Vagina (tissue), 2 donors: ENCODE results near the gene SUPT4H1. TPM values are rescaled to one million over a fixed set of nuclear protein-coding genes. Genes with fewer than 3 reads are reported as not detected.
A peak's percentile ranks its signal among the peaks of the same experiment; 100 is the strongest.

ENCODE experiments used
- DNase-seq, 2 donors: peaks; one replicate each; pipeline ENCODE4 v3.0.0-alpha.2; 2017; ENCODE audit errors: extremely low spot score in 2 of 2
- H3K27ac ChIP-seq: fragments of 200-600 bp; sonication (generic); one replicate; pipeline ENCODE4 v1.5.1; 2019
- H3K27me3 ChIP-seq: fragments of 200-600 bp; sonication (generic); one replicate; pipeline ENCODE4 v1.5.1; 2019
- H3K36me3 ChIP-seq, 2 donors: fragments of 200-600 bp; sonication (generic); one replicate each; pipeline ENCODE4 v1.5.1; 2017 to 2019
- H3K4me1 ChIP-seq: fragments of 200-600 bp; sonication (generic); one replicate; pipeline ENCODE4 v1.5.1; 2019
- H3K4me3 ChIP-seq, 2 donors: fragments of 200-600 bp; sonication (generic); 1 replicate in 1 of 2; 2 replicates in 1 of 2; pipeline ENCODE4 v1.5.1; 2016 to 2019
- H3K9me3 ChIP-seq: fragments of 200-600 bp; sonication (generic); one replicate; pipeline ENCODE4 v1.5.1; 2019
- CTCF ChIP-seq, 3 experiments: fragments of 450-650 bp in 2 of 3; fragments of 200-600 bp in 1 of 3; sonication (generic) in 1 of 3; IDR thresholded peaks; one replicate each; pipeline ENCODE4 v1.5.1; 2017 to 2019; ENCODE audit warnings: antibody characterized with exemption in 3 of 3, mild to moderate bottlenecking in 2 of 3, moderate library complexity in 2 of 3
- POLR2A ChIP-seq, 2 donors: fragments of 450-650 bp; IDR thresholded peaks; one replicate each; pipeline ENCODE4 v1.6.1; 2017; ENCODE audit warnings: antibody characterized with exemption in 2 of 2, mild to moderate bottlenecking in 2 of 2, moderate library complexity in 2 of 2
- POLR2AphosphoS5 ChIP-seq, 2 donors: sonication (generic); formaldehyde crosslinking; IDR thresholded peaks; one replicate each; pipeline ENCODE4 v1.9.0; 2017; ENCODE audit warnings: antibody characterized with exemption in 2 of 2, mild to moderate bottlenecking in 2 of 2, low read depth in 1 of 2; ENCODE audit not compliant: insufficient read depth in 1 of 2
- intact Hi-C: fragments of 100-400 bp; cut with DNase I; formaldehyde crosslinking; loops from one replicate; pipeline ENCODE4 v1.15.1; 2023
- total RNA-seq: library from RNA; depleted of rRNA; stranded (reverse); fragments of >200 nt; gene quantifications from one replicate; pipeline ENCODE4 v1.2.3, GENCODE V29; 2016

Gene SUPT4H1
- total RNA-seq, 1 donor from 2014 or later = 31.4 TPM

GRCh38 chr17:58370716-58371115, 18.7 kb upstream of the SUPT4H1 start:
- no peak for TF ChIP-seq POLR2AphosphoS5 (IDR thresholded peaks at IDR 0.05; ENCODE audit: insufficient read depth in 1 of 2, low read depth in 1 of 2)
- TF ChIP-seq CTCF (IDR thresholded peaks at IDR 0.05) = no peak
- no peak for TF ChIP-seq POLR2A (IDR thresholded peaks at IDR 0.05)
- H3K4me1 ChIP-seq = no peaks in the 10 kb centered on the region

GRCh38 chr17:58370309-58370708, 18.3 kb upstream of the SUPT4H1 start:
- no peaks in the 10 kb centered on the region for H3K9me3 ChIP-seq
- no peak overlapping the region for H3K27ac ChIP-seq
- H3K4me3 ChIP-seq = no peak overlapping the region
- DNase-seq = peak in 1 of 2 donors; percentile 10
- H3K27me3 ChIP-seq = no peaks in the 10 kb centered on the region
- intact Hi-C loops = no loop called here
- TF ChIP-seq POLR2A (IDR thresholded peaks at IDR 0.05) (no peak), CTCF (IDR thresholded peaks at IDR 0.05) (no peak), POLR2AphosphoS5 (IDR thresholded peaks at IDR 0.05; ENCODE audit: insufficient read depth in 1 of 2, low read depth in 1 of 2) (no peak)
- H3K4me1 ChIP-seq = no peaks in the 10 kb centered on the region
- no peaks in the 10 kb centered on the region for H3K36me3 ChIP-seq

More at GRCh38 chr17:58370716-58371115, 18.7 kb upstream of the SUPT4H1 start:
- DNase-seq = peak in 1 of 2 donors; percentile 77
- Histone ChIP-seq H3K4me3 (no peak overlapping the region), H3K36me3 (no peaks in the 10 kb centered on the region), H3K27me3 (no peaks in the 10 kb centered on the region), H3K27ac (no peak overlapping the region), H3K9me3 (no peaks in the 10 kb centered on the region)
- intact Hi-C loops = no loop called here

- Histone ChIP-seq H3K27ac (no peak overlapping the region), H3K27me3 (no peaks in the 10 kb centered on the region), H3K36me3 (no peaks in the 10 kb centered on the region), H3K4me3 (no peak overlapping the region), H3K9me3 (no peaks in the 10 kb centered on the region), H3K4me1 (peaks cover under 1% of the 10 kb centered on the region)
- peak in 1 of 2 donors; percentile 56 for DNase-seq
- TF ChIP-seq POLR2AphosphoS5 (IDR thresholded peaks at IDR 0.05; ENCODE audit: insufficient read depth in 1 of 2, low read depth in 1 of 2) (peak in 1 of 2 donors; percentile 56), CTCF (IDR thresholded peaks at IDR 0.05) (no peak)
- intact Hi-C loops = no loop called here
Observed at GRCh38 chr17:58369214-58370031, 17.4 kb upstream of the SUPT4H1 start.

GRCh38 chr17:58368860-58369213, 16.8 kb upstream of the SUPT4H1 start:
- no peak for DNase-seq
- Histone ChIP-seq H3K9me3 (no peaks in the 10 kb centered on the region), H3K4me3 (no peak overlapping the region), H3K27ac (no peak overlapping the region), H3K4me1 (peaks cover 7% of the 10 kb centered on the region), H3K36me3 (no peaks in the 10 kb centered on the region), H3K27me3 (no peaks in the 10 kb centered on the region)
- TF ChIP-seq CTCF (IDR thresholded peaks at IDR 0.05) (no peak), POLR2AphosphoS5 (IDR thresholded peaks at IDR 0.05; ENCODE audit: insufficient read depth in 1 of 2, low read depth in 1 of 2) (no peak), POLR2A (IDR thresholded peaks at IDR 0.05) (no peak)
- intact Hi-C loops = no loop called here

GRCh38 chr17:58367461-58367860, 15.5 kb upstream of the SUPT4H1 start:
- H3K36me3 ChIP-seq = no peaks in the 10 kb centered on the region
- no peaks in the 10 kb centered on the region for H3K27me3 ChIP-seq
- no peak overlapping the region for H3K4me3 ChIP-seq
- H3K27ac ChIP-seq = no peak overlapping the region
- DNase-seq = no peak
- no peak for TF ChIP-seq CTCF (IDR thresholded peaks at IDR 0.05)
- no peak for TF ChIP-seq POLR2AphosphoS5 (IDR thresholded peaks at IDR 0.05; ENCODE audit: insufficient read depth in 1 of 2, low read depth in 1 of 2)
- TF ChIP-seq POLR2A (IDR thresholded peaks at IDR 0.05) = no peak
- peaks cover 9% of the 10 kb centered on the region for H3K4me1 ChIP-seq
- H3K9me3 ChIP-seq = no peaks in the 10 kb centered on the region
- intact Hi-C loops = no loop called here
